HG03439 (cell line): ENCODE measurements around the gene ADGRG6.

ENCODE experiments used
- ATAC-seq: cut with Tn5 transposase; IDR thresholded peaks from one replicate; pipeline ENCODE4 v1.9.1; 2021; ENCODE audit warnings: mild to moderate bottlenecking, moderate library complexity; ENCODE audit not compliant: unreplicated experiment

Gene ADGRG6

GRCh38 chr6:142320366-142320765, 18.6 kb downstream of the ADGRG6 start:
- no peak for ATAC-seq

- ATAC-seq: no peak
Measured at GRCh38 chr6:142321451-142321850, 19.6 kb downstream of the ADGRG6 start.

- ATAC-seq: no peak
Measured at GRCh38 chr6:142322066-142322465, 20.3 kb downstream of the ADGRG6 start.

DNA sequence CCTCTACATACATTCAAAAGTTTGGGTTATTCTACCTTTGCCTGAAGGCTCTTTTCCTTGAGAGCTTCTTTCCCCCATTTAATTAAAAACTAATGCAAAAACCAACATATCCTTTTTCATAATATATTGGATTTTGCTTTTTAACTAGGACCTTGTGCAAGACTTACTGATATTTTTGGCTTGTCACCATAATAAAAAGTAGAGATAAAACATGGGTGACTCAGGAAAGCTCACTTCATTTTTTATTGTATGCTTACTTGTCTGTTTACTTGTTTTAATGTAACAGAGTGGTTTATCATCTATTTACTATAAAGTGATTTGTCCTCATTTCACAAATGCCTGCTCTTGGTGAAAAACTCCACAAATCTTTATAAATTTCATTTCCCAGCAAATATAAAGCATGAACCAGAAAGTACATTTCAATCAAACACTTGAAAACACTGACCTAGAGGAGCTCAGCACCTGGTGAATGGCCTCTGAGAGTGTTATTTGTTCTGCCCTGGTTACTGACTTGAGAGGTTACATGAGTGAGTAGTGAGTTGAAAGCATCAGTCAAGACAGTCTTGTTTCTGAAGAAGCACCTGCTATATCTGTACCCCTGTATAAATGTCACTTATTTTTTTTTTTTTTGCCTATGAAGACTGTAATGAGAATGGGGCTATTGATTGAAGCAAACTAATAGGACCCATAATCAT, 20.8 kb downstream of the ADGRG6 start:
- no peak for ATAC-seq

DNA sequence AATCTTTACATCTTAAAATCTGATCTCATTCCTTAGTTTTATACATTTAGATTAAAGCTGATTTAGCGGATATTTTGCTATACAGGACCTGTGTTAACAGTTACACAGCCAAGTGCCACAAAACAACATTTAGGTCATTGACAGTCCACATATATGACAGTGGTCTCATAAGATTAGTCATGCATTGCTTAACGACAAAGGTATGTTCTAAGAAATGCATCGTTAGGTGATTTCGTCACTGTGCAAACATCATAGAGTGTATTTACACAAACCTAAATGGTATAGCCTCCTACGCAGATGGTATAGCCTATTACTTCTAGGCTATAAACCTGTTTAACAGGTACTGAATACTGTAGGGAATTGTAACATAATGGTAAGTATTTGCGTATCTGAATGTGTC, 21.6 kb downstream of the ADGRG6 start:
- ATAC-seq: no peak

DNA sequence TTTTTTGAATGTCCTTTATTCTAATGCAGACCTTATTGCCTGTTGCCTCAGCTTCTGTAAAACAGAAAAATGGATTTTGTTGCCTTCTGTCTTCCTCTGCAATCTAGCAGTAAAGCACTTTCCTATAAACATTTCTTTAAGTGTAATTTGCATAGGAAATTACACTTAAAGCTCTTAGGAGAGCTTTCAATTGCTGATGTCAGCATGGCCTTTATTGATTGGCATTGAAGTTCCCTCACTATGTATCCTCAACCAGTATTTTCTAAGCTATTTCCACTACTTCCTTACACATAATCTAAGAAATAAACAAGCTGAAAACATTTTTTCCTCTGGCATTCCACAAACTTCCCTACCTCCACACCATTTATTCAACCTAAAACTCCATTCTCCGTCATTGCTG, 22.3 kb downstream of the ADGRG6 start:
- no peak for ATAC-seq

GRCh38 chr6:142325111-142325510, 23.3 kb downstream of the ADGRG6 start:
- ATAC-seq: no peak

GRCh38 chr6:142326540-142326939, 24.7 kb downstream of the ADGRG6 start:
- ATAC-seq: no peak

DNA sequence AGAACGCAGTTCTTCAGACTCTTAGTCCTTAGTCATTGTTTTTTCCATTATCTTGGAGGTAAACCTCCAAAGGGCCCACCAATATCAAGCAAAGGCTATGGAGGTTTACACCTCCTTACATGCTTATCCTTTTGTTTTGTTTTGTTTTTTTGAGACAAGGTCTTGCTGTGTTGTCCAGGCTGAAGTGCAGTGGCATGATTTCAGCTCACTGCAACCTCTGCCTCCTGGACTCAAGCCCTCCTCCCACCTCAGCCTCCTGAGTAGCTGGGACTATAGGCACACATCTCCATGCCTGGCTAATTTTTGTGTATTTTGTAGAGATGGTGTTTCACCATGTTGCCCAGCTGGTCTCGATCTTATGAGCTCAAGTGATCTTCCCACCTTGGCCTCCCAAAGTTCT, 26.3 kb downstream of the ADGRG6 start:
- no peak for ATAC-seq

DNA sequence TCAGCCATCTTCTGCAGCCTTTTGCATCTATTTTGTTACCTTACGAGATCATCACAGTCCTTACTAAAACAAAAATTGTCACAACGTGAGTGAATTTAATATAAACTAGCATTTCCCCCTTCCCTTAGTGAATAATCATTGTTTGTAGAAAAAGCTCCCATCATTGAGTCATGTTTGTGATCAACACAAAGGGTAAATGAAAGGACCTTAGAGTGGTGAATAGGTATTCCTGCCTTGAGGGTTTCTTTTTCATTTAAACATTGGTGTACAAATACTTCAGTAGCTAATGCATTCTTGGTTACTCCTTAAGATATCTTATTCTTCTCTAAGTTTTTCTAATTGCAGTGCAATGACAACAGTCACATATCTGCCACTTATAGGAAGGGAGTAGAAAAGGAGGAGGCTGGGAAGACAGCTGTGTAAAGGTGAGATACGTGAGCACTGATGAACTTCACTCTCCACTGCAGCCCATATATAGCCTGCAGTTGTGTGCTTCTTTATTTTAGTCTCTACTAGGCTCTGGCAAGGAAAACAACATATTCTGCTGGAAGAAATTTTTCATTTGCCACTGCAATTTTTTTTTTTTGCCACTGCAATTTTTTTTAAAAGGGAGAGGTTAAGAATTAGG, 27.8 kb downstream of the ADGRG6 start:
- no peak for ATAC-seq

GRCh38 chr6:142331075-142331551, 29.3 kb downstream of the ADGRG6 start:
- ATAC-seq: no peak

GRCh38 chr6:142331601-142332000, 29.8 kb downstream of the ADGRG6 start:
- no peak for ATAC-seq

- no peak for ATAC-seq
Measured at GRCh38 chr6:142332393-142333098, 30.7 kb downstream of the ADGRG6 start.

DNA sequence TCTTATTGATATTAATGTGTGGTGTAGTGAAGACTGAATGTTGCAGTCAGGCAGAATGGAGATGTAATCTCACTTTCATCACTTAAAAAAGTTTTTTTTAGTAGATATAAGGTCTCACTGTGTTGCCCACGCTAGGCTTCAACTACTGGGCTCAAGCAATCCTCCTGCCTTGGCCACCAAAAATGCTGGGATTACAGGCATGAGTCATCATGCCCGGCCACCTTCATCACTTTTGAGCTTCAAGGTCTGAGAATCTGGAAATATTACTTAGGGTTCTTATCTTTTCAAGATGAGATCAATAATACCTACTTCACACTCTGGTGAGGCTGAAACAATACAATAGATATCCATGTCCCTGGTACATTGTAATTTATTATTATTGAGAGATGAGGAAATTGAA, 31.6 kb downstream of the ADGRG6 start:
- no peak for ATAC-seq

GRCh38 chr6:142334294-142334693, 32.5 kb downstream of the ADGRG6 start:
- no peak for ATAC-seq

DNA sequence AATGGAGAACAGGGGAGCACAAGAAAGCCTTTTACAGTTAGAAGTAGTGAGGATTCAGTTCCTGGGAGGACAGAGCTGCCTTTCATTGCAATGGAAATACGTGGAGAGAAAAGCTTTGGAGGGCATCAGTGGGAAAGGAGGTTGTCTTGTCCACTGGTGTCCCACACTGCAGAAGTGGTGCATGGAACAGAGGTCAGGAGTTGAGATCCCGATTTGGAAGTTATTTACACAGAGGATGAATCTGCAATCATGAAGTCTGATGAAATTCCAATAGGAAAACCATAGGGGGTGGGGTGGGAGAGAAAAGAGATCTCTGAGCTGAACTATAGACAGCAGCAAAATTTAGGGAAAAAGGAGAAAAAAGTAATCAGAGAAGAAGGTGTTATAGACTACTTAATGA, 33.6 kb downstream of the ADGRG6 start:
- ATAC-seq: no peak

DNA sequence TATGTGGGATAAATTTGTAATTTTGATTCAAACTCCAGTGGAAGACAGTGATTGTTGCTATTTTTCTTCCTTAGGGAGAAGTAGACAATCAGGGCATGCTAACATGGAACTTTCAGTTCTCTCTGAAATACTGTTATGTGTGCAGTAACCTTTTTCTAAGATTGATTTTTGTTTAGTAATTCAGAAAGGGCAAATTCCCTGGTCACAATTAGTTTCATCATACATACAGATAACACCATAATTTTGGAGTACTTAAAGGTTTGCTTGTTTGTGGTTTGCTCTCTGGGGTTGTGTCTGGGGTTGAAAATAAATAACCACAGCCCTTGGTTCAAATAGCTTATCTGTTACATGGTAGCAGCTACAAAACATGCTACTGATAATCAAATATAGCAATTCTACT, 34.4 kb downstream of the ADGRG6 start:
- no peak for ATAC-seq

DNA sequence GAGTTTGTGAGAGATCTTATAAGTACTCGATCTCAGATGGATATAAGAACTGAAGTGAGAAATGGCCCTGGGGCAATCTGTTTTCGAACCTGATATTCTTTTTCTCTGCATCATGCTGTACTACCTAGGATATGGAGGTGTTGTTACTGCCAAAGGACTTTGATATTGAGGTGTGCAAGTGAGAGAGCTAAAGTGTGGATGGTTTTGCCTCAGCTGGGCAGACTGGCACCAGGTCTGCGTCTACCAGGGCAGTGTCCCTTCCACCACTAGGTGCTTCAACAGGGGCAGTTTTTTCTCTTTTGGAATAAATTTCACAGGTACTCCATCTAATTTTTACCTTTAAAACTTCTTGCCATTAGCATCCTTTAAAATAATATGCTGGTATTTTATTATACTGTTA, 35.0 kb downstream of the ADGRG6 start:
- ATAC-seq: no peak

GRCh38 chr6:142339113-142339512, 37.3 kb downstream of the ADGRG6 start:
- ATAC-seq: no peak

GRCh38 chr6:142339968-142340658, 38.3 kb downstream of the ADGRG6 start:
- ATAC-seq: no peak

DNA sequence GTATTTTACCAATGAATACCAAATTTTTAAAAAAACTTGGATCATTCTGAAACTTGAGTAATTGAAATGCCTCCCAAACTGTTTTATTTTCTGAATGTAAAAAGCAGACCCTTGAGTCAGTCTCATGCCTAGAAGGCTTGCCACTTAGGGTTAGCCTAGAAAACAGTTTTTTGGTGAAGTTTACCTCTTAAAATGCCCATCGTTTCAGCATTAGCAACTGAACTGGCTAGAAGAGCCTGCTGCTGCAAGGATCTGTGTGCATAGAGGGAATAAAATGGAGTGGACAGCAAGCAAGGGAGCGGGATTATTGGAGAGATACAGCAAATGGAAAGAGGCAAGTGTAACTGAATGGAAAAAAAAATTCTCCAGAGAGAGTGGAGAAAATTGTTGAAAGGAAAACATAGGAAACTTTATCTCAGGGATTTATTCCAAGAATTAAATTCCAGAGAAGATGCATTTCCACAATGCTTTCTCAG, 40.1 kb downstream of the ADGRG6 start:
- ATAC-seq: no peak
